ENCODE results near the gene GOLGA3. TPM values are rescaled to one million over a fixed set of nuclear protein-coding genes. Genes with fewer than 3 reads are reported as not detected.

GOLGA3 gene
- total RNA-seq, 1 experiment from 2014 or later = 94.9 TPM

DNA sequence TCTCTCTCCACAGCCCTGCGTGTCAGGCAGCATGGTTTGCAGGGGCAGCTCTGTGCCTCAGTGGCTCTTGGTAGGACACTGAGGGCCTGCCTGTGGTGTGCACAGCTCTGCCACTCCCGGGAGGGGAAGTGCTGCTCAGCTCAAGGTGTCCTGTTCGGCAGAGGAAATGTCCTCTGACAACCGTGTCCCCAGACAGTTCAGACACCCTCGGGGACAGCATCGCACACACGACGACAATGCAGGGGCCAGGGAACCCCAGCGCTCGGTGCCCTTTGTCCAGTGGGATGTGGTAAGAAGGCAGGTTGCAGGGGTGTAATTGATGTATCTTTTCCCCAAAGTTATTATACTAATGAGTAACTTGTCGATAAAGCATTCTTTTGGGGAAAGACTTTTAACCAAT, 81.3 kb downstream of the GOLGA3 start:
- Mint-ChIP-seq H3K9me3 (ENCODE audit: unreplicated experiment) (no peaks in the 10 kb centered on the region), H3K27ac (ENCODE audit: low read depth, unreplicated experiment) (no peak overlapping the region), H3K4me1 (ENCODE audit: insufficient read depth, unreplicated experiment) (no peaks in the 10 kb centered on the region), H3K27me3 (ENCODE audit: insufficient read depth, unreplicated experiment) (no peaks in the 10 kb centered on the region), H3K4me3 (ENCODE audit: unreplicated experiment) (no peak overlapping the region), H3K36me3 (ENCODE audit: insufficient read depth, unreplicated experiment) (peaks cover 100% of the 10 kb centered on the region)
- no TSS peak for BruUV-seq (replicated peaks)
- no peak for DNase-seq (ENCODE audit: unreplicated experiment)
- TF ChIP-seq, protein P1, sequence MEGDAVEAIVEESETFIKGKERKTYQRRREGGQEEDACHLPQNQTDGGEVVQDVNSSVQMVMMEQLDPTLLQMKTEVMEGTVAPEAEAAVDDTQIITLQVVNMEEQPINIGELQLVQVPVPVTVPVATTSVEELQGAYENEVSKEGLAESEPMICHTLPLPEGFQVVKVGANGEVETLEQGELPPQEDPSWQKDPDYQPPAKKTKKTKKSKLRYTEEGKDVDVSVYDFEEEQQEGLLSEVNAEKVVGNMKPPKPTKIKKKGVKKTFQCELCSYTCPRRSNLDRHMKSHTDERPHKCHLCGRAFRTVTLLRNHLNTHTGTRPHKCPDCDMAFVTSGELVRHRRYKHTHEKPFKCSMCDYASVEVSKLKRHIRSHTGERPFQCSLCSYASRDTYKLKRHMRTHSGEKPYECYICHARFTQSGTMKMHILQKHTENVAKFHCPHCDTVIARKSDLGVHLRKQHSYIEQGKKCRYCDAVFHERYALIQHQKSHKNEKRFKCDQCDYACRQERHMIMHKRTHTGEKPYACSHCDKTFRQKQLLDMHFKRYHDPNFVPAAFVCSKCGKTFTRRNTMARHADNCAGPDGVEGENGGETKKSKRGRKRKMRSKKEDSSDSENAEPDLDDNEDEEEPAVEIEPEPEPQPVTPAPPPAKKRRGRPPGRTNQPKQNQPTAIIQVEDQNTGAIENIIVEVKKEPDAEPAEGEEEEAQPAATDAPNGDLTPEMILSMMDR (IDR thresholded peaks at IDR 0.05; ENCODE audit: unreplicated experiment) = no peak
- intact Hi-C loops (cut with micrococcal nuclease) = no loop called here
- CTCF ChIA-PET = no interaction called here
- POLR2A ChIA-PET = interaction anchor here (1.0 kb wide), 1 partner anchor 37 kb away, joined by 3 read pairs; the partner anchor contains the start of gene PGAM5

- ChIA-PET POLR2A (interaction anchor here (0.7 to 1.5 kb wide), 3 partner anchors 12 to 36 kb away, joined by 3 to 4 read pairs (median 3); partner anchors contain the start of gene PGAM5), CTCF (no interaction called here)
- Mint-ChIP-seq H3K27me3 (ENCODE audit: insufficient read depth, unreplicated experiment) (no peaks in the 10 kb centered on the region), H3K9me3 (ENCODE audit: unreplicated experiment) (no peaks in the 10 kb centered on the region), H3K4me3 (ENCODE audit: unreplicated experiment) (no peak overlapping the region), H3K27ac (ENCODE audit: low read depth, unreplicated experiment) (no peak overlapping the region), H3K4me1 (ENCODE audit: insufficient read depth, unreplicated experiment) (no peaks in the 10 kb centered on the region), H3K36me3 (ENCODE audit: insufficient read depth, unreplicated experiment) (peaks cover 100% of the 10 kb centered on the region)
- no TSS peak for BruUV-seq (replicated peaks)
- TF ChIP-seq, protein P1 (IDR thresholded peaks at IDR 0.05; ENCODE audit: unreplicated experiment) = no peak
- intact Hi-C loops (cut with micrococcal nuclease) = no loop called here
- DNase-seq (ENCODE audit: unreplicated experiment) = no peak
These were observed 82.1 kb downstream of the GOLGA3 start for GRCh38 chr12:132746613-132747012.

- Mint-ChIP-seq H3K36me3 (ENCODE audit: insufficient read depth, unreplicated experiment) (peaks cover 99% of the 10 kb centered on the region), H3K4me3 (ENCODE audit: unreplicated experiment) (no peak overlapping the region), H3K4me1 (ENCODE audit: insufficient read depth, unreplicated experiment) (no peaks in the 10 kb centered on the region), H3K9me3 (ENCODE audit: unreplicated experiment) (no peaks in the 10 kb centered on the region), H3K27ac (ENCODE audit: low read depth, unreplicated experiment) (no peak overlapping the region), H3K27me3 (ENCODE audit: insufficient read depth, unreplicated experiment) (no peaks in the 10 kb centered on the region)
- BruUV-seq (replicated peaks) = no TSS peak
- intact Hi-C loops (cut with micrococcal nuclease) = no loop called here
- DNase-seq (ENCODE audit: unreplicated experiment) = no peak
- TF ChIP-seq, protein P1 (IDR thresholded peaks at IDR 0.05; ENCODE audit: unreplicated experiment) = no peak
- ChIA-PET CTCF (interaction anchor here (0.6 to 0.9 kb wide), 3 partner anchors 12 to 85 kb away, joined by 3 read pairs; no protein-coding TSS in a partner anchor), POLR2A (interaction anchor here (1.0 kb wide), 1 partner anchor 17 kb away, joined by 3 read pairs; no protein-coding TSS in a partner anchor)
These were observed 84.8 kb downstream of the GOLGA3 start for GRCh38 chr12:132743831-132744230.

GRCh38 chr12:132741620-132742019, 87.0 kb downstream of the GOLGA3 start:
- Mint-ChIP-seq H3K27ac (ENCODE audit: low read depth, unreplicated experiment) (no peak overlapping the region), H3K9me3 (ENCODE audit: unreplicated experiment) (no peaks in the 10 kb centered on the region), H3K27me3 (ENCODE audit: insufficient read depth, unreplicated experiment) (no peaks in the 10 kb centered on the region), H3K4me3 (ENCODE audit: unreplicated experiment) (no peak overlapping the region), H3K4me1 (ENCODE audit: insufficient read depth, unreplicated experiment) (no peaks in the 10 kb centered on the region), H3K36me3 (ENCODE audit: insufficient read depth, unreplicated experiment) (peaks cover 99% of the 10 kb centered on the region)
- ChIA-PET CTCF (interaction anchor here (0.9 kb wide), 1 partner anchor 10 kb away, joined by 3 read pairs; no protein-coding TSS in a partner anchor), POLR2A (interaction anchor here (1.1 to 3.0 kb wide), 3 partner anchors 9 to 19 kb away, joined by 4 to 10 read pairs (median 4); no protein-coding TSS in a partner anchor)
- TF ChIP-seq, protein P1 (IDR thresholded peaks at IDR 0.05; ENCODE audit: unreplicated experiment) = no peak
- intact Hi-C loops (cut with micrococcal nuclease) = no loop called here
- BruUV-seq (replicated peaks) = no TSS peak
- DNase-seq (ENCODE audit: unreplicated experiment) = no peak

Measured in MCF 10A (cell line).